Esophagus squamous epithelium (tissue), 5 donors: ENCODE data around the gene GPRIN2. TPM values are rescaled to one million over a fixed set of nuclear protein-coding genes. Genes with fewer than 3 reads are reported as not detected.

Experiments
- DNase-seq: peaks from one replicate; lab custom pipeline; 2025; lab: John Stamatoyannopoulos, UW
- H3K27ac ChIP-seq, 4 donors: fragments of 200-600 bp; sonication (generic); one replicate each; pipeline ENCODE4 v1.5.1; 2016 to 2019; ENCODE audit warnings: mild to moderate bottlenecking in 1 of 4
- H3K27me3 ChIP-seq, 4 donors: fragments of 200-600 bp; sonication (generic); 1 replicate in 3 of 4; 2 replicates in 1 of 4; pipeline versions ENCODE4 v1.5.1 to v1.6.0; 2017 to 2021; ENCODE audit warnings: antibody characterized with exemption in 1 of 4
- H3K36me3 ChIP-seq, 3 donors: fragments of 200-600 bp; sonication (generic); one replicate each; pipeline ENCODE4 v1.5.1; 2016 to 2019
- H3K4me1 ChIP-seq, 3 donors: fragments of 200-600 bp; sonication (generic); one replicate each; pipeline ENCODE4 v1.5.1; 2017 to 2019
- H3K4me3 ChIP-seq, 4 donors: fragments of 200-600 bp; sonication (generic); 1 replicate in 3 of 4; 2 replicates in 1 of 4; pipeline ENCODE4 v1.5.1; 2016 to 2019; ENCODE audit warnings: mild to moderate bottlenecking in 2 of 4, moderate library complexity in 1 of 4
- H3K9me3 ChIP-seq, 3 donors: fragments of 200-600 bp; sonication (generic); one replicate each; pipeline ENCODE4 v1.5.1; 2016 to 2019
- POLR2A ChIP-seq, 4 donors: fragments of 450-650 bp; IDR thresholded peaks; one replicate each; pipeline ENCODE4 v1.6.1; 2017; ENCODE audit warnings: antibody characterized with exemption in 4 of 4, mild to moderate bottlenecking in 4 of 4, moderate library complexity in 3 of 4
- WGBS, 2 donors: methylation state at CpG; one replicate each; pipeline ENCODE4 v1.1.5; 2018; 5-methylcytosine and 5-hydroxymethylcytosine counted together
- intact Hi-C: fragments of 100-400 bp; cut with DNase I; formaldehyde crosslinking; loops from one replicate; pipeline ENCODE4 v1.15.0; 2022
- total RNA-seq, 4 donors: library from RNA; depleted of rRNA; stranded (reverse); fragments of >200 nt; gene quantifications; one replicate each; pipeline ENCODE4 v1.1.0, GENCODE V29; 2016
- TF ChIP-seq, protein P1 (sequence below), 6 experiments: fragments of 450-650 bp in 4 of 6; fragments of 200-600 bp in 2 of 6; sonication (generic) in 2 of 6; IDR thresholded peaks; one replicate each; pipeline ENCODE4 v1.5.1; 2016 to 2019; ENCODE audit warnings: antibody characterized with exemption in 6 of 6, mild to moderate bottlenecking in 4 of 6, moderate library complexity in 4 of 6
- donor health status: DM: yes; HTN: yes; CAD: no.

The GPRIN2 gene
- total RNA-seq, 4 donors from 2014 or later: 7.6 to 8.3 (median 8.1) TPM

DNA sequence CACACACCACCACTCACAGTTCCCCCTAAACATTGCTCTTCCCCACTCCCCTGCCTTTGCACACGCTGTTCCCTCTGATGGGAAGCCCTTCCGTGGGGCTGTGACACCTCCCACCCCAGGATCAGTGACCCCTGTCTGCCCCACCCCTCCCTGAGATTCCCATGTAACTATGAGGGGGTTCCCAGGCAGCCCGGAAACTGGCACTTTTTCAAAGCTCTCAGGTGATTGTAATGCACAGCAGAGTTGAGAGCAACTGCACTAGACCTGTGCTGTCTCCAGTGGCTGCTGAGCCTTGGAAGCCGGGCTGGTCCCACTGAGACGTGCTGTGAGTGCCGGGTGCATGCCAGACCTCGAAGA, 29.8 kb downstream of the GPRIN2 start:
- 38 to 41% methylated on average over 7 of the region's 7 CpGs for WGBS, 2 donors
- intact Hi-C loops: no loop called here

DNA sequence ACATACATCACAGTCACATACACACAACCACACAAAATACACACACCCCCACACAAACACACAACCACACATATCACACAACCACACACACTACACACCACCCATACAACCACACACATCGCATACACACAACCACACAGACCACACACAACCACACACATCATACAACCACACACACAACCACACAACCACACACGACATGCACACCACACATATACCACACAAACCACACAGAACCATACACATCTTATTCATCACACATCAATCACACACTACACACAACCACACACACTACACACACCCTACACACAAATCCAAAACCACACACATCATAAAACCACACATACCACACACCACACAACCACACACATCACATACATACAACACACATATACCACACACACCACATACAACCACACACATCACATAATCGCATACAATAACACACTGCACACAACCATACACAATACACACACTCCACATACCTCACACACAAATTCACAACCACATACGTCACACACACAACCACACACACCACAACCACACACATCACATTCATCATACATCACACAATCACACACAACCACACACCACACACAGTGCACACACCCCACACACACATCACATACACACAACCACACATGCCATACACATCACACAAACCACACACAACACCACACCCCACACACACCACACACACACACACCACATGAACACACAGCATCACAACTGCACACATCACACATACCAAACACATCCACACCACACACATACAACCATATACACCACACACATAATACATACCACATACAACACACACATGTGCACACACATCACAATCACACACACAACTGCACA, 30.4 kb downstream of the GPRIN2 start:
- Histone ChIP-seq H3K36me3 (no peaks in the 10 kb centered on the region), H3K27me3 (no peaks in the 10 kb centered on the region), H3K27ac (no peak overlapping the region), H3K9me3 (no peaks in the 10 kb centered on the region), H3K4me1 (peaks cover 17 to 47% (median 17%) of the 10 kb centered on the region in 3 donors), H3K4me3 (no peak overlapping the region)
- WGBS, 2 donors: 91 to 93% methylated on average over 4 of the region's 4 CpGs
- no peak for TF ChIP-seq POLR2A (IDR thresholded peaks at IDR 0.05)
- TF ChIP-seq, protein P1, sequence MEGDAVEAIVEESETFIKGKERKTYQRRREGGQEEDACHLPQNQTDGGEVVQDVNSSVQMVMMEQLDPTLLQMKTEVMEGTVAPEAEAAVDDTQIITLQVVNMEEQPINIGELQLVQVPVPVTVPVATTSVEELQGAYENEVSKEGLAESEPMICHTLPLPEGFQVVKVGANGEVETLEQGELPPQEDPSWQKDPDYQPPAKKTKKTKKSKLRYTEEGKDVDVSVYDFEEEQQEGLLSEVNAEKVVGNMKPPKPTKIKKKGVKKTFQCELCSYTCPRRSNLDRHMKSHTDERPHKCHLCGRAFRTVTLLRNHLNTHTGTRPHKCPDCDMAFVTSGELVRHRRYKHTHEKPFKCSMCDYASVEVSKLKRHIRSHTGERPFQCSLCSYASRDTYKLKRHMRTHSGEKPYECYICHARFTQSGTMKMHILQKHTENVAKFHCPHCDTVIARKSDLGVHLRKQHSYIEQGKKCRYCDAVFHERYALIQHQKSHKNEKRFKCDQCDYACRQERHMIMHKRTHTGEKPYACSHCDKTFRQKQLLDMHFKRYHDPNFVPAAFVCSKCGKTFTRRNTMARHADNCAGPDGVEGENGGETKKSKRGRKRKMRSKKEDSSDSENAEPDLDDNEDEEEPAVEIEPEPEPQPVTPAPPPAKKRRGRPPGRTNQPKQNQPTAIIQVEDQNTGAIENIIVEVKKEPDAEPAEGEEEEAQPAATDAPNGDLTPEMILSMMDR (IDR thresholded peaks at IDR 0.05): no peak
- intact Hi-C loops: no loop called here
- no peak for DNase-seq

More for the DNA sequence above, 29.8 kb downstream of the GPRIN2 start:
- Histone ChIP-seq H3K9me3 (no peaks in the 10 kb centered on the region), H3K4me3 (no peak overlapping the region), H3K27me3 (no peaks in the 10 kb centered on the region), H3K36me3 (no peaks in the 10 kb centered on the region), H3K27ac (no peak overlapping the region), H3K4me1 (peaks cover 17 to 41% (median 17%) of the 10 kb centered on the region in 3 donors)
- TF ChIP-seq POLR2A (IDR thresholded peaks at IDR 0.05): no peak
- TF ChIP-seq, protein P1 (IDR thresholded peaks at IDR 0.05): no peak
- no peak for DNase-seq

DNA sequence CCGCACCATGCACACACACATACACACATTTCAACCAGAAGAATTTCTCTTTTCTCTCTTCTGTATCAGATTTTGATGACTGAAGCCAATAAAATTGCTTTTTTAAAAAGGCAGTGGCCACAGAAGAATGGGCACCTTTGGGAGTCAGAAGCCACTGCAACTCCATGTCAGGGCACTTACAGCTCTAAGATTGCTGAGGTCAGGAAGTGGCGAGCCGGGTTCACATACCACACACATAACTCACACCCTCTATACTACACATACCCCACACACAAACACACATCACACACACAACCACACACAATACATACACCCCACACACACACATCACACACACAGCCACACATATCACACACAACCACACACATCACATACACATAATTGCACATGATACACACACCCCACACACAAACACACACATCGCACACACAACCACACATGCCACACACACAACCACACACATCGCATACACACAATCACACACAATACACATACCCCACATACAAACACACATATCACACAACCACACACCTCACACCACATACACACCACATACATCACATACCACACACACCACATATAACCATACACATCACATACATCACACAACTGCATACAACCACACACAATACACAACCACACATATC, 31.2 kb downstream of the GPRIN2 start:
- Histone ChIP-seq H3K27ac (peak overlapping the region in 2 of 4 donors; percentile 65 to 82), H3K4me1 (peaks cover 17 to 51% (median 17%) of the 10 kb centered on the region in 3 donors), H3K4me3 (no peak overlapping the region), H3K36me3 (no peaks in the 10 kb centered on the region), H3K9me3 (no peaks in the 10 kb centered on the region), H3K27me3 (no peaks in the 10 kb centered on the region)
- no peak for DNase-seq
- intact Hi-C loops: no loop called here
- TF ChIP-seq, protein P1 (IDR thresholded peaks at IDR 0.05): no peak
- no peak for TF ChIP-seq POLR2A (IDR thresholded peaks at IDR 0.05)
- WGBS, 2 donors: 72 to 75% methylated on average over 5 of the region's 5 CpGs

DNA sequence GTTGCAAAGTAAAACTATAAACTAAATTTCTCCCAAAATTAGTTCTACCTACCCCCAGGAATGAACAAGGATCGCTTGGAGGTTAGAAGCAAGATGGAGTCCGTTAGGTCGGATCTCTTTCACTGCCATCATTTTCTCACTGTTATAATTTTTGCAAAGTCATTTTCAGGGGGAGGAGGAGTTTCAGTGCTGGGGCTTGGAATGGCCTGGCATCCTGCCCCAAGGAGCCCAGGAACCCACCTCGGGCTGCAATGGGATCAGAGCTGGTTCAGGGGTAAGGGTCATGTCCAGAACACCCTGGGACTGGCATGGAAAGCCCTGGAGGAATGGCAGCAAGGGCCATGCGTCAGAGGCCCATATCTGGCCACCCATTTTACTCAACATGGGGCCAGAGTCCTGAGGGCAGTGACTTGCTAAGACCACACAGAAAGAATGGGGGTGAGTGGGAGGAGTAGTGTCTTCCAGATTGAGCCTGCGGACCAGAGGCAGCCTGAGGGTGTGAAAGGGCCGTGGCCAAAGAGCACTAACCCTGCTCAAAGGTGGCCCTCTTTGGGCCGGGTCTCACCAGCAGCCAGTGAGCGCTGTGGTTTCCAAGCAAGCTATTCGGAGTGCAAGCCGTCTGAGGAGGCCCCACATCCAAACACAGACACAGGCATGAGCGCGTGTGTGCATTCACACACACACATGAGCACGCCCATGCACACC, 31.8 kb downstream of the GPRIN2 start:
- H3K9me3 ChIP-seq: no peaks in the 10 kb centered on the region
- H3K27ac ChIP-seq: peak overlapping the region in 3 of 4 donors; percentile 65 to 84 (median 82)
- no peak for TF ChIP-seq POLR2A (IDR thresholded peaks at IDR 0.05)
- TF ChIP-seq, protein P1 (IDR thresholded peaks at IDR 0.05): peak in 1 of 6 experiments; percentile 2
- H3K36me3 ChIP-seq: no peaks in the 10 kb centered on the region
- H3K4me3 ChIP-seq: no peak overlapping the region
- H3K4me1 ChIP-seq: peaks cover 17 to 51% (median 17%) of the 10 kb centered on the region in 3 donors
- WGBS, 2 donors: 70% methylated on average over 14 of the region's 14 CpGs
- DNase-seq: no peak
- no peaks in the 10 kb centered on the region for H3K27me3 ChIP-seq
- intact Hi-C loops: no loop called here
